ENCODE results near the gene PLA2G1B. TPM values are rescaled to one million over a fixed set of nuclear protein-coding genes. Genes with fewer than 3 reads are reported as not detected.

PLA2G1B gene
- total and polyA plus RNA-seq, 2 of the 13 experiments (the other 11 are each of a cell fraction or from before 2014, with no cell fraction given) = 0.33 to 1.4 TPM

- TF ChIP-seq ZNF280B (CRISPR knock-in tag; IDR thresholded peaks at IDR 0.05; ENCODE audit: borderline replicate concordance) (0 out of 2 replicates have a peak, but pooled peaks have one; percentile 42), ELF4 (CRISPR knock-in tag; IDR thresholded peaks at IDR 0.05; ENCODE audit: borderline replicate concordance) (0 out of 2 replicates have a peak, but pooled peaks have one; percentile 61), TEAD3 (CRISPR knock-in tag; optimal IDR thresholded peaks at IDR 0.05; ENCODE audit: borderline replicate concordance) (peak; percentile 51), ZNF503 (CRISPR knock-in tag; IDR thresholded peaks at IDR 0.05) (0 out of 2 replicates have a peak, but pooled peaks have one; percentile 47), CBX5 (CRISPR knock-in tag; IDR thresholded peaks at IDR 0.05; ENCODE audit: borderline replicate concordance) (peak; percentile 11; the same call in 1 of the 2 replicates), ZNF446 (CRISPR knock-in tag; IDR thresholded peaks at IDR 0.05) (0 out of 2 replicates have a peak, but pooled peaks have one; percentile 47), EEA1 (CRISPR knock-in tag; IDR thresholded peaks at IDR 0.05; ENCODE audit: borderline replicate concordance) (no peak), ZNF788 (CRISPR knock-in tag; IDR thresholded peaks at IDR 0.05; ENCODE audit: borderline replicate concordance) (peak; percentile 51; the same call in 1 of the 2 replicates), AKAP8 (CRISPR knock-in tag; IDR thresholded peaks at IDR 0.05) (no peak), ZNF768 (CRISPR knock-in tag; IDR thresholded peaks at IDR 0.05) (peak; percentile 48; the same call in 1 of the 2 replicates), ZNF205 (CRISPR knock-in tag; IDR thresholded peaks at IDR 0.05) (peak; percentile 56; the same call in 1 of the 2 replicates), SP5 (CRISPR knock-in tag; IDR thresholded peaks at IDR 0.05; ENCODE audit: borderline replicate concordance, low read depth) (peak; percentile 46; the same call in 1 of the 2 replicates), ZNF292 (CRISPR knock-in tag; IDR thresholded peaks at IDR 0.05; ENCODE audit: borderline replicate concordance, low read depth) (peak; percentile 56; the same call in 1 of the 2 replicates), RERE (CRISPR knock-in tag; IDR thresholded peaks at IDR 0.05; ENCODE audit: low read depth) (peak; percentile 33; the same call in 1 of the 2 replicates), SALL2 (CRISPR knock-in tag; IDR thresholded peaks at IDR 0.05) (peak; percentile 45; the same call in 1 of the 2 replicates)
- TF ChIP-seq, protein P1, sequence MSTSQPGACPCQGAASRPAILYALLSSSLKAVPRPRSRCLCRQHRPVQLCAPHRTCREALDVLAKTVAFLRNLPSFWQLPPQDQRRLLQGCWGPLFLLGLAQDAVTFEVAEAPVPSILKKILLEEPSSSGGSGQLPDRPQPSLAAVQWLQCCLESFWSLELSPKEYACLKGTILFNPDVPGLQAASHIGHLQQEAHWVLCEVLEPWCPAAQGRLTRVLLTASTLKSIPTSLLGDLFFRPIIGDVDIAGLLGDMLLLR (CRISPR knock-in tag; IDR thresholded peaks at IDR 0.05) = no peak
Measured at GRCh38 chr12:120317224-120318105, 10.1 kb downstream of the PLA2G1B start (continued).
